CD4-positive, alpha-beta T cell treated with Interleukin-6 for 4 hours (primary cell): ENCODE data around the gene SP7.
"Not testable (repeated sequence)": the region's sequence is repeated elsewhere in the genome, so short reads cannot be mapped to it uniquely, and the experiment has no call there.

ENCODE experiments used
- DNase-seq: peaks from one replicate; pipeline ENCODE4 v3.0.0-alpha.2; 2020; ENCODE audit warnings: mixed read lengths

Gene SP7

DNA sequence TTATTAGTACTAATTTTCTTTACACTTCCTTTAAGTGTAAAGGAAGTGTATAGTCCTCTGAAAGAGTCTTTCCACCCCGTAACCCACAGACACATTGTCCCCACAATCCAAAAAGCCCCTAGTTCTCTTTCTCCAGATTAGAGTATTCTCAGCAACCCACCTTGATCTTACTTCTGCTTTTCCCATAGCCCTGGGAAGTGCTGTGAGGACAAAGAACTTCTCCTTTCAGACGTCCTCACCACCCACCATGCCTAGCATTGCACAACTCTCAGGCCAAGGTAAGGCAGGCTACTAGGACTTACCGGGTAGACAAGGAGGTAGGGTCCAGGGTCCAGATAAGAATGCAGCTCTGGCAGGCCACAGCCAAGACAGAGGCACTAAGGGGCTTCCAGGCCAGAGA lies 22.2 kb downstream of the SP7 start:
- DNase-seq: no peak

GRCh38 chr12:53308276-53308675 lies 27.9 kb downstream of the SP7 start:
- DNase-seq: no peak

DNA sequence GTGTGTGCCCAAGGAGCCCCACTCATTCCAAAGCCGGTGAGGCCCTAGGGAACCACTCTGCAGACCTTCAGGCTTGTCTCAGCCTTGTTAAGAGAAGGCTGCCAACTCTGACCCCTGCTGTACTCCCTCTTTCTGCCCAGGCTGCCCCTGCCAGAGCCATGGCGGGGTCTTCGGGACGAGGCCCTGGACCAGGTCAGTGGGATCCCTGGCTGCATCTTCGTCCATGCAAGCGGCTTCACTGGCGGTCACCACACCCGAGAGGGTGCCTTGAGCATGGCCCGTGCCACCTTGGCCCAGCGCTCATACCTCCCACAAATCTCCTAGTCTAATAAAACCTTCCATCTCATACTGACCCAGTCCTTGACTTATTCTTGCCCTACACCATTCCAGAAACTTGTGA lies 29.3 kb downstream of the SP7 start:
- no peak for DNase-seq

- DNase-seq: no peak
Observed at GRCh38 chr12:53302903-53303302, 33.3 kb downstream of the SP7 start.

GRCh38 chr12:53300187-53300586 lies 36.0 kb downstream of the SP7 start:
- DNase-seq: no peak

DNA sequence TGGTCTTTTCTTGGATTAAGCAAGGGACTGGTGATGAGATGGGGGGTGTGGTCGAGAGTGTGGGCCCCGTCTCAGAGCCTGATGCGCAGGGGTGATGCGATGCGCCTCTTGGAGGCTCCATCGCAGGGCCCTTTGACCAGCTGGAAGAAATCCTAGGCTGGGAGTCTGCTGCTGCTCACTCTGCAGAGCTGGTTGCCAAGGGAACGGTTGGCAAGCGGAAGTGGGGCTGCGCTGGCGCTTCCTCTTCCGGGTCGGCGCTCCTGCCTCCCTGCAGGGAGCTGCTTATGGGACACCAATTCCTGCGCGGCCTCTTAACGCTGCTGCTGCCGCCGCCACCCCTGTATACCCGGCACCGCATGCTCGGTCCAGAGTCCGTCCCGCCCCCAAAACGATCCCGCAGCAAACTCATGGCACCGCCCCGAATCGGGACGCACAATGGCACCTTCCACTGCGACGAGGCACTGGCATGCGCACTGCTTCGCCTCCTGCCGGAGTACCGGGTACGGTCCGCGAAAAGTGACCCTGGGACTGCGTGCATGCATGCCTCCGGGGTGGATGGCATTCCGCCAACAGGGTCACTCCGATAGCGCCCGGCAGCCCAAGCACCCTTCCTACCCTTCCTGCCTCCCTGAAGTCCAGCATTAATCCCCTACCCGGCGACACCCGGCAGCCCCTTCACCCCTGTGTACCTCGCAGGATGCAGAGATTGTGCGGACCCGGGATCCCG lies 36.5 kb downstream of the SP7 start, which contains the start of gene MYG1:
Gene MYG1 (plus strand): TSS at position 242 of the 727 bp plus-strand sequence. CDS start 43 bp downstream, at position 285.
- DNase-seq: peak; percentile 89

DNA sequence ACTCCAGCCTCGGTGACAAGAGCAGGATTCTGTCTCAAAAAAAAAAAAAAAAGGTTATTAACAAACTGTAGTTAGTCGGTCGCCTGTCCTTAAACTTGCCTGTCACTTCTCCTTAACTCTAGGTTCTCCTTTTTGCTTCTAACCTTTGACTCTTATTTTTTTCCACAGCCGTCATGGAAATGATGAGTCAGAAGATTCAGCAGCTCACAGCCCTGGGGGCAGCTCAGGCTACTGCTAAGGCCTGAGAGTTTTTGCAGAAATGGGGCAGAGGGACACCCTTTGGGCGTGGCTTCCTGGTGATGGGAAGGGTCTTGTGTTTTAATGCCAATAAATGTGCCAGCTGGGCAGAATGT lies 37.1 kb downstream of the SP7 start:
- DNase-seq: no peak

GRCh38 chr12:53298164-53298563 lies 38.0 kb downstream of the SP7 start:
- no peak for DNase-seq

- DNase-seq: not testable (repeated sequence)
Observed at GRCh38 chr12:53297106-53297505, 39.0 kb downstream of the SP7 start.

DNA sequence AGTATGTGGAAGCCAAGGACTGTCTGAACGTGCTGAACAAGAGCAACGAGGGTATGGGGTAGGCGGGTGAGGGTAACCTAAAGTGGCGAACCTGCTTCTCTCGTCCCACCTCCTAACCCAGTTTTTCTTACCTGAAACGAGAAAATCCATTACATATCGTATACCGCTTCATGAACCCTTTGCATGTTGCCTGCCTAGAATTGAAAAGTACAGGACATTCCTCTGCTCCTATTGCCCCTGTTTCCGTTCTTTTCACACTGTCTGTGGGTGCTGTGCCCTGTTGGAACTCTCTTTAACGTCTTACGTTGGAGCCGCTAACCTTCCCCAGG lies 40.3 kb downstream of the SP7 start:
- no peak for DNase-seq

DNA sequence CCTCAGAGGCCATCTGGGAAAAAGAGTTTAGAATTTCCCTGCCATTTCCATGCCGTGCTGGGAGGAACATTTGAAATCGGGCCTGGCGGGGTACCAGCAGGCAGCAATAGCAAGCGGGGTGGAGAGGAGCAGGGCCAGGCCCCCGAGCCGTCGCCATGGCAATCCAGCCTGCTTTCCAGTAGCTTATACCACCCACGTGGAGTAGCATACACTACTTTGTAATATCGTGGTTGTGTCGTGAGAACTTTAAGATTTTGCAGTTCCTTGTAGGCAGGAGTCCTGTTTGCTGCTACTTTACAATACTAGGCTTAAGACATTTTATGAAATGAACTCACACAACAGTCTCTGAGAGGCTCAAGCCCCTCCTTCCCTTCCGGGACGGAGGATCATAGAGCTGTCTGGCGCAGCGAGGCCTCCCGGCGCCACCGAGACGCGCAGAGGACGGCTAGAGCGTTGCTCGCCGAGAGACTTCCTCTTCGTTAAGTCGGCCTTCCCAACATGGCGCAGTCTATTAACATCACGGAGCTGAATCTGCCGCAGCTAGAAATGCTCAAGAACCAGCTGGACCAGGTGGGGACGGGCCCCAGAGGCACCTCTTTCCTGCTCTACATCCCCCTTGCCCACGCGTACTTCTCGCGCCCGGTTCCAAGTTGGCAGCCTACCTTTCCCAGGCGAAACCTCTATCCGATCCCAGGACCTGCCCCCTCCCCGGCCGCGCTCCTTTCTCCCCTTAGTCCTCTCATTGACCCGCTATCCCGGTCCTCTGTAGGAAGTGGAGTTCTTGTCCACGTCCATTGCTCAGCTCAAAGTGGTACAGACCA lies 40.9 kb downstream of the SP7 start, which contains the start of gene PFDN5:
Gene PFDN5 (plus strand): TSS at position 473 of the 821 bp plus-strand sequence. CDS start 26 bp downstream, at position 499.
- peak; percentile 91 for DNase-seq

- no peak for DNase-seq
Observed at GRCh38 chr12:53292426-53292825, 43.7 kb downstream of the SP7 start.

DNA sequence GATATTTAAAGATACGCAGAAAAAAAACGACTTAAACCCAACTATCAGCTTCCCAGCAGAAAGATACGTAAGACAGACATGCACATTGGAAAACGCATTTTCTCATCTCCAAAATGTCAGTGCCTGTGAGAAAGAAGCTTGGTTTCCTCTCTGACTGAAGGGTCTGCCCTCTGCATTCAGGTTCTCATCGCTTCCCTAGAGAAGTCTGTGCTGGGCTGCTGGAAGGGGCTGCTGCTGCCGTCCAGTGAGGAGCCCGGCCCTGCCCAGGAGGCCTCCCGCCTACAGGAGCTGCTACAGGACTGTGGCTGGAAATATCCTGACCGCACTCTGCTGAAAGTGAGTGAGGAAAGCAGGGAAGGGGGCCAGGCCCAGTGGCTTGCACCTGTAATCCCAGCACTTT lies 45.5 kb downstream of the SP7 start:
- no peak for DNase-seq

DNA sequence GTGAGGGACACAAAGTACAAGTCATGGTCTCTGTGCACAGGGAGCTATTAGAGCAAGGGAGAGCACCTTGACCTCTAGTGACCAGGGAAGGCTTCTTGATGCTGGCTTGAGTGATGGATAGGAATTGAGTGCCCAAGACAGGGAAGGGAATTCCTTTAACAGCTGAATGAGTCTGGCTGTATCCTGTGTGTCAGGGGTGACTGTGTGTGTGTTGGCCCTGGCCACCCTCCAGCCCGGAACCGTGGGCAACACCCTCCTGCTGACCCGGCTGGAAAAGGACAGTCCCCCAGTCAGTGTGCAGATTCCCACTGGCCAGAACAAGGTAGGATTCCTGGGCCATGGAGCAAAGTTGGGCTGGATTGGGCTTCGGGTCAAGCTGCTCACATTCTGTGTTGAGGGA lies 46.3 kb downstream of the SP7 start:
- no peak for DNase-seq

GRCh38 chr12:53288322-53288721 lies 47.8 kb downstream of the SP7 start:
- no peak for DNase-seq

GRCh38 chr12:53287741-53288216 lies 48.4 kb downstream of the SP7 start:
- peak; percentile 87 for DNase-seq

GRCh38 chr12:53286448-53286847 lies 49.7 kb downstream of the SP7 start:
- no peak for DNase-seq

GRCh38 chr12:53279888-53280498 lies 56.2 kb downstream of the SP7 start:
- DNase-seq: no peak

GRCh38 chr12:53279283-53279869 lies 56.8 kb downstream of the SP7 start:
- DNase-seq: no peak

GRCh38 chr12:53277981-53278380 lies 58.2 kb downstream of the SP7 start:
- no peak for DNase-seq
